A549 (cell line): ENCODE results near the gene EVC.

ENCODE experiments used
- CBX8 ChIP-seq: fragments of 200-600 bp; sonication (generic); IDR thresholded peaks from 2 replicates; pipeline ENCODE4 v1.6.1; 2016
- TF ChIP-seq, protein P1 (sequence below): fragments of >200 bp; sonication (Bioruptor Twin); formaldehyde crosslinking; IDR thresholded peaks from 3 replicates; pipeline ENCODE4 v1.5.1; 2016

DNA sequence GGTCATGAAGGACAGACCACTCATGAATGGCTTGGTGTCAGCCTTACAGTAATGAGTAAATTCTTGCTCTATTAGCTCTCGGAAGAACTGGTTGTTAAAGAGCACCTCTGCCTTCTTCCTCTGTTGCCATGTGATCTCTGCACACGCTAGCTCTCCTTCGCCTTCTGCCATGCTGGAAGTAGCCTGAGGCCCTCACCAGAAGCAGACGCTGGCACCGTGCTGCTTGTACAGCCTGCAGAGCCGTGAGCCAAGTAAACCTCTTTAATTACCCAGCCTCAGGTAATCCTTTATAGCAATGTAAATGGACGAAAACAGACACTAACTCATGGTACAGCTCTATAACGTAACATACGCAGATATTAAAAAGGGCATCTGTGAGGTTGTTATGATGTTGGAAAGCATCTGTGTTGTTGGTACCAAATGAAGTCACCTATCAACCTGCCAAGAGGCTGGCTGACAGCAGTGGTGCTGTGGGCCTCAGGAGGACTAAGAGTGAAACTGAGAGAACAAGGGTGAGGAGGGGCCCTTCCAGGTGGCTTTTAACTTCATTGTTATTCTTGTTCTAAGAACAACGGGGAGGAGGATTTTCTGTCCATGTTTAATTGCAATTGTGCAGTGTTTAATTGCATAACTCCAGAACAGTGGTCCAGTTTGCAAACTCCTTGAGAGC lies 112.7 kb downstream of the EVC start:
- no peak for TF ChIP-seq CBX8
- TF ChIP-seq, protein P1, sequence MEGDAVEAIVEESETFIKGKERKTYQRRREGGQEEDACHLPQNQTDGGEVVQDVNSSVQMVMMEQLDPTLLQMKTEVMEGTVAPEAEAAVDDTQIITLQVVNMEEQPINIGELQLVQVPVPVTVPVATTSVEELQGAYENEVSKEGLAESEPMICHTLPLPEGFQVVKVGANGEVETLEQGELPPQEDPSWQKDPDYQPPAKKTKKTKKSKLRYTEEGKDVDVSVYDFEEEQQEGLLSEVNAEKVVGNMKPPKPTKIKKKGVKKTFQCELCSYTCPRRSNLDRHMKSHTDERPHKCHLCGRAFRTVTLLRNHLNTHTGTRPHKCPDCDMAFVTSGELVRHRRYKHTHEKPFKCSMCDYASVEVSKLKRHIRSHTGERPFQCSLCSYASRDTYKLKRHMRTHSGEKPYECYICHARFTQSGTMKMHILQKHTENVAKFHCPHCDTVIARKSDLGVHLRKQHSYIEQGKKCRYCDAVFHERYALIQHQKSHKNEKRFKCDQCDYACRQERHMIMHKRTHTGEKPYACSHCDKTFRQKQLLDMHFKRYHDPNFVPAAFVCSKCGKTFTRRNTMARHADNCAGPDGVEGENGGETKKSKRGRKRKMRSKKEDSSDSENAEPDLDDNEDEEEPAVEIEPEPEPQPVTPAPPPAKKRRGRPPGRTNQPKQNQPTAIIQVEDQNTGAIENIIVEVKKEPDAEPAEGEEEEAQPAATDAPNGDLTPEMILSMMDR = no peak
